ENCODE measurements around the gene LIMA1. TPM values are rescaled to one million over a fixed set of nuclear protein-coding genes. Genes with fewer than 3 reads are reported as not detected.

The LIMA1 gene
- total RNA-seq, 1 donor from 2014 or later, result 98.2 TPM

- DNase-seq (ENCODE audit: low read depth) (no peak), FAIRE-seq (no peak)
- Histone ChIP-seq H3K36me3 (ENCODE audit: control insufficient read depth, insufficient read depth, low read length) (peaks cover 4% of the 10 kb centered on the region), H3K27me3 (ENCODE audit: control insufficient read depth, insufficient read depth, low read length) (no peaks in the 10 kb centered on the region), H3K4me3 (ENCODE audit: low read depth, low read length) (no peak overlapping the region)
- TF ChIP-seq, protein P1, sequence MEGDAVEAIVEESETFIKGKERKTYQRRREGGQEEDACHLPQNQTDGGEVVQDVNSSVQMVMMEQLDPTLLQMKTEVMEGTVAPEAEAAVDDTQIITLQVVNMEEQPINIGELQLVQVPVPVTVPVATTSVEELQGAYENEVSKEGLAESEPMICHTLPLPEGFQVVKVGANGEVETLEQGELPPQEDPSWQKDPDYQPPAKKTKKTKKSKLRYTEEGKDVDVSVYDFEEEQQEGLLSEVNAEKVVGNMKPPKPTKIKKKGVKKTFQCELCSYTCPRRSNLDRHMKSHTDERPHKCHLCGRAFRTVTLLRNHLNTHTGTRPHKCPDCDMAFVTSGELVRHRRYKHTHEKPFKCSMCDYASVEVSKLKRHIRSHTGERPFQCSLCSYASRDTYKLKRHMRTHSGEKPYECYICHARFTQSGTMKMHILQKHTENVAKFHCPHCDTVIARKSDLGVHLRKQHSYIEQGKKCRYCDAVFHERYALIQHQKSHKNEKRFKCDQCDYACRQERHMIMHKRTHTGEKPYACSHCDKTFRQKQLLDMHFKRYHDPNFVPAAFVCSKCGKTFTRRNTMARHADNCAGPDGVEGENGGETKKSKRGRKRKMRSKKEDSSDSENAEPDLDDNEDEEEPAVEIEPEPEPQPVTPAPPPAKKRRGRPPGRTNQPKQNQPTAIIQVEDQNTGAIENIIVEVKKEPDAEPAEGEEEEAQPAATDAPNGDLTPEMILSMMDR (IDR thresholded peaks at IDR 0.05; ENCODE audit: insufficient read depth, low read length, severe bottlenecking), result no peak
Observed at GRCh38 chr12:50214018-50214417, 69.3 kb downstream of the LIMA1 start.

- peaks cover 4% of the 10 kb centered on the region for H3K36me3 ChIP-seq (ENCODE audit: control insufficient read depth, insufficient read depth, low read length)
- H3K27me3 ChIP-seq (ENCODE audit: control insufficient read depth, insufficient read depth, low read length), result no peaks in the 10 kb centered on the region
- no peak for FAIRE-seq
- H3K4me3 ChIP-seq (ENCODE audit: low read depth, low read length), result no peak overlapping the region
- TF ChIP-seq, protein P1 (IDR thresholded peaks at IDR 0.05; ENCODE audit: insufficient read depth, low read length, severe bottlenecking), result no peak
- DNase-seq (ENCODE audit: low read depth), result peak; percentile 63
Observed at GRCh38 chr12:50213439-50213838, 69.9 kb downstream of the LIMA1 start.

GRCh38 chr12:50212071-50212467, 71.3 kb downstream of the LIMA1 start:
- TF ChIP-seq, protein P1 (IDR thresholded peaks at IDR 0.05; ENCODE audit: insufficient read depth, low read length, severe bottlenecking), result no peak
- DNase-seq (ENCODE audit: low read depth) (no peak), FAIRE-seq (no peak)
- no peak overlapping the region for H3K4me3 ChIP-seq (ENCODE audit: low read depth, low read length)
- peaks cover 1% of the 10 kb centered on the region for H3K36me3 ChIP-seq (ENCODE audit: control insufficient read depth, insufficient read depth, low read length)
- H3K27me3 ChIP-seq (ENCODE audit: control insufficient read depth, insufficient read depth, low read length), result no peaks in the 10 kb centered on the region

GRCh38 chr12:50211392-50212070, 71.8 kb downstream of the LIMA1 start:
- Histone ChIP-seq H3K27me3 (ENCODE audit: control insufficient read depth, insufficient read depth, low read length) (no peaks in the 10 kb centered on the region), H3K4me3 (ENCODE audit: low read depth, low read length) (no peak overlapping the region), H3K36me3 (ENCODE audit: control insufficient read depth, insufficient read depth, low read length) (peaks cover 1% of the 10 kb centered on the region)
- TF ChIP-seq, protein P1 (IDR thresholded peaks at IDR 0.05; ENCODE audit: insufficient read depth, low read length, severe bottlenecking), result no peak
- no peak for FAIRE-seq
- no peak for DNase-seq (ENCODE audit: low read depth)

- no peak for FAIRE-seq
- H3K36me3 ChIP-seq (ENCODE audit: control insufficient read depth, insufficient read depth, low read length), result peaks cover 5% of the 10 kb centered on the region
Observed at GRCh38 chr12:50207424-50207823, 75.9 kb downstream of the LIMA1 start.

More at GRCh38 chr12:50207424-50207823, 75.9 kb downstream of the LIMA1 start:
- TF ChIP-seq, protein P1 (IDR thresholded peaks at IDR 0.05; ENCODE audit: insufficient read depth, low read length, severe bottlenecking), result no peak
- Histone ChIP-seq H3K4me3 (ENCODE audit: low read depth, low read length) (no peak overlapping the region), H3K27me3 (ENCODE audit: control insufficient read depth, insufficient read depth, low read length) (no peaks in the 10 kb centered on the region)
- no peak for DNase-seq (ENCODE audit: low read depth)

All from bronchial epithelial cell (primary cell).